DOHH2 (cell line): ENCODE results near the gene FXYD3.

Source experiments
- CTCF ChIP-seq: fragments of 200-600 bp; sonication (generic); IDR thresholded peaks from one replicate; pipeline ENCODE4 v1.5.1; 2014; ENCODE audit warnings: antibody characterized with exemption, mild to moderate bottlenecking, low read depth, low read length; ENCODE audit not compliant: poor library complexity, severe bottlenecking
- EZH2phosphoT487 ChIP-seq: fragments of 200-600 bp; sonication (generic); IDR thresholded peaks from 2 replicates; pipeline ENCODE4 v1.6.1; 2017; ENCODE audit warnings: borderline replicate concordance, mild to moderate bottlenecking, antibody characterized with exemption, low read length, moderate library complexity, mixed read lengths

GRCh38 chr19:35157431-35157830 is 41.8 kb downstream of the FXYD3 start:
- no peak for TF ChIP-seq CTCF
- TF ChIP-seq EZH2phosphoT487 = no peak
